ENCODE measurements around the gene CTXND1.

CTXND1 gene

GRCh38 chr15:80233581-80233980 lies 18.4 kb downstream of the CTXND1 start:
- H3K4me3 ChIP-seq (replicated peaks in 1 of 2; ENCODE audit: low read depth in 2 of 2, low read length in 2 of 2): no peak overlapping the region
- TF ChIP-seq CTCF (IDR thresholded peaks at IDR 0.05; ENCODE audit: low read depth, low read length): no peak
- no peak for DNase-seq (ENCODE audit: low read depth in 2 of 2)

GRCh38 chr15:80231371-80231770 lies 20.6 kb downstream of the CTXND1 start:
- no peak for TF ChIP-seq CTCF (IDR thresholded peaks at IDR 0.05; ENCODE audit: low read depth, low read length)
- no peak for DNase-seq (ENCODE audit: low read depth in 2 of 2)
- H3K4me3 ChIP-seq (replicated peaks in 1 of 2; ENCODE audit: low read depth in 2 of 2, low read length in 2 of 2): no peak overlapping the region

- DNase-seq (ENCODE audit: low read depth in 2 of 2): peak; percentile 35 to 36
- no peak overlapping the region for H3K4me3 ChIP-seq (replicated peaks in 1 of 2; ENCODE audit: low read depth in 2 of 2, low read length in 2 of 2)
- TF ChIP-seq CTCF (IDR thresholded peaks at IDR 0.05; ENCODE audit: low read depth, low read length): no peak
Observed at GRCh38 chr15:80228959-80229610, 22.9 kb downstream of the CTXND1 start.

GRCh38 chr15:80219955-80220354 lies 32.1 kb downstream of the CTXND1 start:
- no peak overlapping the region for H3K4me3 ChIP-seq (replicated peaks in 1 of 2; ENCODE audit: low read depth in 2 of 2, low read length in 2 of 2)
- no peak for TF ChIP-seq CTCF (IDR thresholded peaks at IDR 0.05; ENCODE audit: low read depth, low read length)

GRCh38 chr15:80217327-80217900 lies 34.6 kb downstream of the CTXND1 start:
- DNase-seq (ENCODE audit: low read depth in 2 of 2): no peak
- H3K4me3 ChIP-seq (replicated peaks in 1 of 2; ENCODE audit: low read depth in 2 of 2, low read length in 2 of 2): no peak overlapping the region
- TF ChIP-seq CTCF (IDR thresholded peaks at IDR 0.05; ENCODE audit: low read depth, low read length): no peak

More at GRCh38 chr15:80219955-80220354, 32.1 kb downstream of the CTXND1 start:
- no peak for DNase-seq (ENCODE audit: low read depth in 2 of 2)

- no peak for DNase-seq (ENCODE audit: low read depth in 2 of 2)
Observed at GRCh38 chr15:80216911-80217310, 35.1 kb downstream of the CTXND1 start.

More at GRCh38 chr15:80216911-80217310, 35.1 kb downstream of the CTXND1 start:
- no peak overlapping the region for H3K4me3 ChIP-seq (replicated peaks in 1 of 2; ENCODE audit: low read depth in 2 of 2, low read length in 2 of 2)
- TF ChIP-seq CTCF (IDR thresholded peaks at IDR 0.05; ENCODE audit: low read depth, low read length): no peak

All from cardiac fibroblast (primary cell).